ENCODE data around the gene FAM3C. TPM values are rescaled to one million over a fixed set of nuclear protein-coding genes. Genes with fewer than 3 reads are reported as not detected.

FAM3C gene
- total RNA-seq, 4 donors from 2014 or later: 27.4 to 48.1 (median 31.8) TPM

- Histone ChIP-seq H3K36me3 (peaks cover 0 to 11% of the 10 kb centered on the region in 2 donors), H3K9me3 (no peaks in the 10 kb centered on the region)
- TF ChIP-seq POLR2A (IDR thresholded peaks at IDR 0.05) (no peak), EP300 (IDR thresholded peaks at IDR 0.05) (no peak), POLR2AphosphoS5 (IDR thresholded peaks at IDR 0.05) (no peak)
- TF ChIP-seq, protein P1, sequence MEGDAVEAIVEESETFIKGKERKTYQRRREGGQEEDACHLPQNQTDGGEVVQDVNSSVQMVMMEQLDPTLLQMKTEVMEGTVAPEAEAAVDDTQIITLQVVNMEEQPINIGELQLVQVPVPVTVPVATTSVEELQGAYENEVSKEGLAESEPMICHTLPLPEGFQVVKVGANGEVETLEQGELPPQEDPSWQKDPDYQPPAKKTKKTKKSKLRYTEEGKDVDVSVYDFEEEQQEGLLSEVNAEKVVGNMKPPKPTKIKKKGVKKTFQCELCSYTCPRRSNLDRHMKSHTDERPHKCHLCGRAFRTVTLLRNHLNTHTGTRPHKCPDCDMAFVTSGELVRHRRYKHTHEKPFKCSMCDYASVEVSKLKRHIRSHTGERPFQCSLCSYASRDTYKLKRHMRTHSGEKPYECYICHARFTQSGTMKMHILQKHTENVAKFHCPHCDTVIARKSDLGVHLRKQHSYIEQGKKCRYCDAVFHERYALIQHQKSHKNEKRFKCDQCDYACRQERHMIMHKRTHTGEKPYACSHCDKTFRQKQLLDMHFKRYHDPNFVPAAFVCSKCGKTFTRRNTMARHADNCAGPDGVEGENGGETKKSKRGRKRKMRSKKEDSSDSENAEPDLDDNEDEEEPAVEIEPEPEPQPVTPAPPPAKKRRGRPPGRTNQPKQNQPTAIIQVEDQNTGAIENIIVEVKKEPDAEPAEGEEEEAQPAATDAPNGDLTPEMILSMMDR (IDR thresholded peaks at IDR 0.05): no peak
Measured at GRCh38 chr7:121382473-121382872, 13.6 kb downstream of the FAM3C start.

DNA sequence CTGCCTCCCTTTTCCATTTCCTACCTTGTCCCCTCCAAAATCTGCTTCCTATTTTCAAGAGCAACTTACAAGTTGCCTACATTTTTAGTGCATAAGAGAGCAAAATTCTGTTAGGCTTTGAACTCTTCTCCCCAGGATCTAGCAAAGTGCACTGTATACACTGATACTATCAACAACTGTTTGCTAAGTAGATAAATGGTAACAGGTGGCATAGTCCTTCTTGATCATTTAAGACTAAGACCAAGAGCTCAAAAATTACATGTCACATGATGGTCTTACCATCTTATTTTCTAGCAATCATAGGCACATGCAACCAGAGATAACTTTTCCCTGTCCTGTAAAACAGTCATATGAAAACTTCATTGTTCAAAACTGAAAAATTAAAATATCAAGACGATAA lies 16.2 kb downstream of the FAM3C start:
- no peaks in the 10 kb centered on the region for H3K9me3 ChIP-seq
- H3K27ac ChIP-seq: no peak overlapping the region
- TF ChIP-seq POLR2AphosphoS5 (IDR thresholded peaks at IDR 0.05): no peak
- no peak for TF ChIP-seq POLR2A (IDR thresholded peaks at IDR 0.05)
- TF ChIP-seq EP300 (IDR thresholded peaks at IDR 0.05): no peak
- TF ChIP-seq, protein P1 (IDR thresholded peaks at IDR 0.05): no peak
- H3K4me1 ChIP-seq: peaks cover 0 to 24% (median 2%) of the 10 kb centered on the region in 3 donors
- no peak for ATAC-seq
- 91 to 100% methylated on average over 1 of the region's 1 CpG for WGBS, 2 donors (ENCODE audit: low coverage in 1 of 2)
- H3K27me3 ChIP-seq: no peaks in the 10 kb centered on the region
- peaks cover 0 to 35% of the 10 kb centered on the region in 2 donors for H3K36me3 ChIP-seq
- no peak overlapping the region for H3K4me3 ChIP-seq

More at GRCh38 chr7:121382473-121382872, 13.6 kb downstream of the FAM3C start:
- no peak overlapping the region for H3K4me3 ChIP-seq
- no peak overlapping the region for H3K27ac ChIP-seq
- ATAC-seq: no peak
- H3K4me1 ChIP-seq: peaks cover 0 to 39% (median 2%) of the 10 kb centered on the region in 3 donors
- H3K27me3 ChIP-seq: no peaks in the 10 kb centered on the region

DNA sequence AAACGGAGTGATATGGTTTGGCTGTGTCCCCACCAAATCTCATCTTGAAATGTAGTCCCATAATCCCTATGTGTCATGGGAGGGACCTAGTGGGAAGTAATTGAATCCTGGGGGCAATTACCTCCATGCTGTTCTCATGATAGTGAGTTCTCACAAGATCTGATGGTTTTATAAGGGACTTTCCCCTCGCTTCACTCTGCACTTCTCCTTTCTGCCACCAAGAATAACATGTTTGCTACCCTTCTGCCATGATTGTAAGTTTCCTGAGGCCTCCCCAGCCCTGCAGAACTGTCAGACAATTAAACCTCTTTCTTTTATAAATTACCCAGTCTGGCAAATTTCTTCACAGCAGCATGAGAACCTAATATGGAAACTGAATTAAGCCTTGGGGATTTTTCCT lies 19.1 kb downstream of the FAM3C start:
- WGBS, 2 donors (ENCODE audit: low coverage in 1 of 2): 90 to 94% methylated on average over 2 of the region's 2 CpGs
- no peak for TF ChIP-seq EP300 (IDR thresholded peaks at IDR 0.05)
- TF ChIP-seq, protein P1 (IDR thresholded peaks at IDR 0.05): no peak
- TF ChIP-seq POLR2A (IDR thresholded peaks at IDR 0.05): no peak
- no peak for TF ChIP-seq POLR2AphosphoS5 (IDR thresholded peaks at IDR 0.05)
- Histone ChIP-seq H3K4me3 (no peak overlapping the region), H3K27me3 (no peaks in the 10 kb centered on the region), H3K27ac (no peak overlapping the region), H3K4me1 (peaks cover 2 to 22% (median 7%) of the 10 kb centered on the region in 3 donors), H3K9me3 (no peaks in the 10 kb centered on the region), H3K36me3 (peaks cover 0 to 35% of the 10 kb centered on the region in 2 donors)
- ATAC-seq: no peak

DNA sequence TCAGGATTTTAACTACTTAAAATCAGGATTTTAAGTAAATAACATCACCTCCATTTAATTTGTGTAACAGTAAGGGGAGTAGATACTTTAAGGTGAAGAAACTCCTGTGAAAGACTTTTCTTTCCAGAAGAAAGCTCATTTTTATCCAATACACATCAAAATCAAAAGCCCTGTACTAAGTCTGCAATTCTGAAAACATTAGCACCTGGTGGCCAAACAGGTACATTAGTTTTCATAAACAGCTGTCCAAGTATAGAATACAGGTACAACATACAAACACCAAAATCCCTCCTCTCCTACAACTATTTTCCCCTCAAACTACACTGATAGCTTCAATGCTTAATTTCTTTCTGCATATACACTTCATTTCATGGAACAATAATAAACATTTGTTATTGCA lies 22.9 kb downstream of the FAM3C start:
- Histone ChIP-seq H3K27me3 (no peaks in the 10 kb centered on the region), H3K4me1 (peaks cover 2 to 25% (median 7%) of the 10 kb centered on the region in 3 donors), H3K27ac (no peak overlapping the region), H3K36me3 (peaks cover 0 to 33% of the 10 kb centered on the region in 2 donors), H3K4me3 (no peak overlapping the region), H3K9me3 (no peaks in the 10 kb centered on the region)
- ATAC-seq: no peak
- no peak for TF ChIP-seq POLR2AphosphoS5 (IDR thresholded peaks at IDR 0.05)
- TF ChIP-seq, protein P1 (IDR thresholded peaks at IDR 0.05): no peak
- no peak for TF ChIP-seq POLR2A (IDR thresholded peaks at IDR 0.05)
- no peak for TF ChIP-seq EP300 (IDR thresholded peaks at IDR 0.05)

DNA sequence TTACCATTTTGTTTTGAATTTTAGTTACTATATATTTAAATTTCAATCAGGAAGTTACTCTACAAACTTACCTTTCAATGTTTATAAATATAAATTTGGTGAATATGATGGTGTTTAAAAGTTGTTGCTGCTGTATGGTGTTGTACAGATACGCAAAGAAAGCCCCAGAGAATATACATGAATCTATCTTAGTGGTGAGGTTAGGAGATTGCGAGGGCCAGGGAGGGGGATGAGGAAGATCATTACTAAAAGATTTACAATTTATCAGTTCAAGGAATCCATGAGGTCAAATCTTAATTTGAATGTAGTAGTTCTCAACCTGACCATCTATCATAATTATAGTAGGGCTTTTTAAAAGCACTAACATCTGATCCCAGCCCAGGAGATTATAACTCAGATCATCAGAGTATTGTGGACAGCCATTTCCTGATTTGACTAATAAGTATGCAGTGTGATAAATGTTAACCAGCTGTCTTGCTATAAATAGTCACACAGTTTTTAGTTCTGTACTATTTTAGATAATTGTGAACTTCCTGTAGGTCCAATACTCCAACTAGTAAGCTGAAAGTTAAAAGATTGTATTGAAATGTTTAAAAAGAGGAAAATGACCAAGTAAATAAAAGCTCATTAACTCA lies 23.6 kb downstream of the FAM3C start:
- Histone ChIP-seq H3K36me3 (peaks cover 0 to 29% of the 10 kb centered on the region in 2 donors), H3K4me3 (no peak overlapping the region), H3K27me3 (no peaks in the 10 kb centered on the region), H3K27ac (no peak overlapping the region), H3K9me3 (no peaks in the 10 kb centered on the region), H3K4me1 (peaks cover 2 to 25% (median 7%) of the 10 kb centered on the region in 3 donors)
- TF ChIP-seq EP300 (IDR thresholded peaks at IDR 0.05) (no peak), POLR2A (IDR thresholded peaks at IDR 0.05) (no peak), POLR2AphosphoS5 (IDR thresholded peaks at IDR 0.05) (no peak)
- TF ChIP-seq, protein P1 (IDR thresholded peaks at IDR 0.05): no peak
- no peak for ATAC-seq
- WGBS, 2 donors (ENCODE audit: low coverage in 1 of 2): 97 to 100% methylated on average over 1 to 2 of the region's 2 CpGs

Data from gastroesophageal sphincter (tissue), 4 donors.